Activated T-cell treated with anti-CD3 and anti-CD28 coated beads for 4 hours (primary cell): Measurements from ENCODE around the gene DRC1.

Source experiments
- DNase-seq: peaks from one replicate; pipeline ENCODE4 v3.0.0-alpha.2; 2020

The DRC1 gene

GRCh38 chr2:26479131-26479788 lies 77.5 kb downstream of the DRC1 start:
- no peak for DNase-seq

GRCh38 chr2:26479789-26480565 lies 78.3 kb downstream of the DRC1 start:
- DNase-seq, result no peak

GRCh38 chr2:26480566-26481423 lies 79.1 kb downstream of the DRC1 start:
- no peak for DNase-seq

GRCh38 chr2:26481706-26482105 lies 80.0 kb downstream of the DRC1 start:
- no peak for DNase-seq

DNA sequence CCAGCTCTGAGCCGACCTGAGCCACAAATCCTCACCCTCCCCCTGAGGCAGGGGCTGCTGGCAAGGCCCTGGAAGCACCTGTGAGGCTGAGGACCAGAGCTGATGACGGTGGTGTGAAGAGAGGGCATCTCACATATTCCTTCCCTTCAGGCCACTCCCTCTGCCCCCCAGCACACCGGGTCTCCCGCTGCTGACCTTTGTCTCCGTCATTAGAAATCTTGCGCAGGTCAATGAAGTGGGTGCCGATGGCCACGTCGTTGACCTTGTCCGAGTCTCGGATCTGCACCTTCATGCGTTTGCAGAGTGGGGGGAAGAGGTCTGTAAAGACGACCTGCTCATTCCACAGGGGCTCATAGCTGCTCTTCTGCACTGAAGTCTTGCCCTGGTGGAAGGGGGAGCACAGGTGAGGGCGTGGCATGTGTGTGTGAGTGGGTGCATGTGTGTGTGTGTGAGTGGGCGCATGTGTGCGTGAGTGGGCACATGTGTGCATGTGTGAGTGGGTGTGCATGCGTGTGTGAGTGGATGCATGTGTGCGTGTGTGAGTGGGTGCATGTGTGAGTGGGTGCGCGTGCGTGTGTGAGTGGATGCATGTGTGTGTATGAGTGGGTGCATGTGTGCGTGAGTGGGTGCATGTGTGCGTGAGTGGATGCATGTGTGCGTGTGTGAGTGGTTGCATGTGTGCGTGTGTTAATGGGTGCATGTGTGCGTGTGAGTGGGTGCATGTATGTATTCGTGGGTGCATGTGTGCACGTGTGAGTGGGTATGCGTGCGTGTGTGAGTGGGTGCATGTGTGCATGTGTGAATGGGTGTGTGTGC lies 80.7 kb downstream of the DRC1 start:
- no peak for DNase-seq

GRCh38 chr2:26483027-26483326 lies 81.3 kb downstream of the DRC1 start:
- no peak for DNase-seq

DNA sequence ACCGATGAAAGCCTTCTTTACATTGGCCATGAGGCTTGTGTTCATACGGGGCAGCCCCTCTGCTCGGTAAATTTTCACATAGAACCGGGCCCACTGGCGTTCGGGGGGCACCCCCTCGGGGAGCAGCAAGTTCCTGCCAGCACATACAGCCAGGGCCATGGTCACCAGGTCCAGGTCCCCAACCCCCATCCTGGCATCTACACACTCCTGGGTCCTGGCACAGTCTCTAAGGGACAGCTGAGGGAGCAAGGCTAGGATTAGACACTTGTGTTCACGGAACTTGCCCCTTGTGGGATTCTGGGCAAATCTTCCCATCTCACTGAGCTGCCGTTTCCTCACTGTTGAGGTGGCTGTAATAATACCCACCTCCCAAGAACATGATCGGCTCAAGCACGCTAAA lies 81.8 kb downstream of the DRC1 start:
- no peak for DNase-seq

DNA sequence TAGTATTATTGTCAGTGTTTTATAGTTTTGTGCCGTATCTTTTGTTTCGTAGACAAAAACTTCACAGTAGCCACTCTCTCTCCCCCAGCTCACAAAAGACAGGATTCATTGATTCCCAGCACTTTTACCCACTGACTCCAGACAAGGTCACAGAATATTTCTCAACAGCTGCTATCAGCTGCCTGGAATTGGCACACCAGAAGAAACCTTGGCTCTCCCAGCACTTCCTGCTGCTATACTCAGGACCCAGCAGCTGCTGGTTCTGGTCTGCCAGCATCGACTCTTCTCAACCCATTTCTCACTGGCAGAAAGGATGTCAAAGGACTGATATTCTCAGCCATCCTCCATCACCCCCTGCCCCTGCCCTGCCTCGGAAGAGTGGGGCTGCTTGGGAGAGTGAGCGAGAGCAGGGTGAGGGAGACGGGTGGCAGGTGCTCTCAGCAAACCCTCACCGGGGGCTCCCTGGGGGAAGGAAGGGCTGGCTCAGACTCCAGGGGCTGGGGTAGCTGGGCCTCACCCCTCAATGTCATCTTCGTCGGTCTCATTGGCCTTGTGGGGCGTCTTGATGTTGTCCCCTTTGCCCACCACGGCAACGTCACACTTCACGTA lies 82.3 kb downstream of the DRC1 start:
- DNase-seq, result no peak

DNA sequence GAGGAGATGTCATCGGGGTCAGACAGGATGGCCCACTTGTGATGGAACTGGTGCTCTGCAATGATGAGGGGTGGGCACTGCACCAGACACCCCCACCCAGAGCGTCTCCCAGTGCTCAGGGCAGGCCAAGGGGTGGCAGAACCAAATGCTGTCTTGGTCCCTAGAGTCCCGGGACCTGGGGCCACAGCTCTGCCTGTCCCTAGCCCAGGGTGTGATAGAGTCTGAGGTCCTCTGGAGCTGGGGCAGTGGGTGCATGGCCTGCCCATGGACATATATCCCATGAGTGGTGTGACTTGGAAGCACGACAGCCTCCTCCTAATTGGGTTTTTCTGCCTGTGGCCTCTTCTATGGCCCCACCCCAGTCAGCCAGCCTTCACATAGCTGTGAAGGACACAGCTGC lies 82.9 kb downstream of the DRC1 start:
- DNase-seq, result no peak

DNA sequence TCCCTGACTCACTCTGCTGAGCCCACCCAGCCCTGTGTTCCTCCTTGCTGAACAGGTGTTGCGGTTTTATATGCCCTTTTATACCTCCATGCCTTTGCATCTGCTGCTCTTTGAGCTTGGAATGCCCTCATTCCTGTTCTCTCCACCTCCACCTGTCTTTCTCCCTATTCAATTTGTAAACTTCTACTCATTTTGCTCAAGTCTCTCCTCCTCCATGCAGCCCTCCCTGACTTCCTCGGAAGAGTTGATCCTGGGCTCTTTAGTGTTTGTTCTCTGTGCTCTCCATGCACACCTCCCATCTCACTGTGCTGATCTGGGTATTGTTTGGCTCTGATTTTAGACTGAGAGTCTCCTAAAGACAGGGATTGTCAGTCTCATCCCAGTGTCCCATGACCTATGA lies 83.4 kb downstream of the DRC1 start:
- DNase-seq, result no peak

GRCh38 chr2:26485725-26486418 lies 84.2 kb downstream of the DRC1 start:
- no peak for DNase-seq

DNA sequence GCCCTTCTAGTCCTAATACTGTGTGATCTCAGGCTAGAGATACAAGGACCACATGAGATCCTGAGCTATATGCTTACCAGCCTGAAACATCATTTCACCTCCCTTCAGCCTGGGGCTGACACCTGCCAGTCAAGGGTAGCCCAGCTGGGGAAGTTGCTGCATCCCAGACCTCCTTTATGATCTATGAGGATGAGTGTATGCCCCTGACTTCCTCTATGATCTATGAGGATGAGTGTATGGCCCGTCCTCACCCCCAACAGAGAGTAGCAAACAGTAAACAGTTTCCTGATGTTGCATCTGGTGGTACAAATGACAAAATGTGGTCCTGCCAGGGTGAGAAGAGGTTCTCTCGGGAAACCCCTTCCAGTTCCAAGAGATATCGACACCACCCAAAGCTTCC lies 85.1 kb downstream of the DRC1 start:
- DNase-seq, result no peak

GRCh38 chr2:26487192-26487591 lies 85.5 kb downstream of the DRC1 start:
- DNase-seq, result no peak

DNA sequence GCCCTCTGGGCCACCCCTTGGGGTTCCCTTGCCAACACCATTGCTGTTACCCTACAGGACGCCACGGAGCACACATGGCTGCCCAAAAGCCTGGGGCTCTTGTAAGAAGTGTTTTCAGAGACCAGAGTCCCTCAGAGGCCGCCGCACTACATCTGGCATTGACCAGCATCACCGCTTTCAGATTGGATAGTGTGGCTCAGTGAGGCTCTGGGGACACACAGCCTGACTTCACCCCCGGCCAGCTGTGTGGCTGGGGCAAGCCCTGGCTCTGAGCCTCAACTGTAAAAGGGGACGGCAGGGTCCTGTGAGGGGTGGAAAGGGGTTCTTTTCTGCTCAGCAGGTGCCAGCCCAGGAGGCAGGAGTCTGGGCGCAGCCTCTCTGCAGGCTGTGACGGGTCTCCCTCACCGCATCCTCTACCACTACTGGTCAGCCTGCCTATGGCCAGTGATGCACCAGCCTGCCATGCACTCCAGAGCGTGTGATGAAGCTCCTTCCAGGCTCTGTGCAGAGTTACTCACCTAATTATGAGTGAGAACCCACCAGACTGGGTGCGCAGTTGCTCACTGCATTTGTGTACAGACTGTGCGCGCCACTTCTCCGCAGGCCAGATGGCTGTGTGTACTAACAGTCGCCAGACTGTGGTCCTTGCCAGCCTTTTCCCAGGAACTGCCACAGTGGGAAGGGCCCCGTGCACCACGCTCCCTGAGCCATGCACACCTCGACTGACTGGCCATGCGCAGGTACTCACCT lies 86.9 kb downstream of the DRC1 start:
- no peak for DNase-seq

DNA sequence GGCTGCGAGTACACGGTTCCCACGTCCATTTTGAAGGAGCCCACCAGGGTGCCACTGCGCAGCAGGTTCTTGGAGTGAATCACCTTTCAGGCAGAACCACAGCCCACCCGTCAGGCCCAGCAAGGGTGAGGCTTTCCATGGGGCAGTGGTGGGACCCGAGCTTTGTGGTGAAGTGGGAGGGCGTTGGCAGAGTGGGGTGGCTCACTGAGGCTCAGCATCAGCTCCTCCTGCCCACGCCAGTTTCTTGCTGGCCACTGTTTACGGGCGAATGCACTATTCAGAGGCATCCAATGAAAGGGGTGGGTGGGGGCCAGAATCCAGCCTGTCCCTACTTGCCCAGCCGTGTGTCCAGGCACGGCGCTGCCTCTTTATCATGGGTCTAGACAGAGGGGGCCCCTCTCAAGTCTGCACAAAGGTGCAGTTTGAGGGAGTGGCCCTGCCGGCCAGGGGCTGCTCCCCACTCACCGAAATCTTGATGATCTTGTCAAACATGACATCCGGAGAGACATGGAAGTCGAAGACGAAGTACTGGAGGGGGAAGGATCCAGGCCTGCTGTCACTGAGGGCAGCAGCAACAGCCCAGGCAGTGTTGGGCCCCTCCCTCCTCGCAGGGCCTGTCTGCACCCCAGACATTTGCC lies 87.6 kb downstream of the DRC1 start:
- DNase-seq, result no peak

- no peak for DNase-seq
Observed at GRCh38 chr2:26491563-26492167, 89.9 kb downstream of the DRC1 start.

DNA sequence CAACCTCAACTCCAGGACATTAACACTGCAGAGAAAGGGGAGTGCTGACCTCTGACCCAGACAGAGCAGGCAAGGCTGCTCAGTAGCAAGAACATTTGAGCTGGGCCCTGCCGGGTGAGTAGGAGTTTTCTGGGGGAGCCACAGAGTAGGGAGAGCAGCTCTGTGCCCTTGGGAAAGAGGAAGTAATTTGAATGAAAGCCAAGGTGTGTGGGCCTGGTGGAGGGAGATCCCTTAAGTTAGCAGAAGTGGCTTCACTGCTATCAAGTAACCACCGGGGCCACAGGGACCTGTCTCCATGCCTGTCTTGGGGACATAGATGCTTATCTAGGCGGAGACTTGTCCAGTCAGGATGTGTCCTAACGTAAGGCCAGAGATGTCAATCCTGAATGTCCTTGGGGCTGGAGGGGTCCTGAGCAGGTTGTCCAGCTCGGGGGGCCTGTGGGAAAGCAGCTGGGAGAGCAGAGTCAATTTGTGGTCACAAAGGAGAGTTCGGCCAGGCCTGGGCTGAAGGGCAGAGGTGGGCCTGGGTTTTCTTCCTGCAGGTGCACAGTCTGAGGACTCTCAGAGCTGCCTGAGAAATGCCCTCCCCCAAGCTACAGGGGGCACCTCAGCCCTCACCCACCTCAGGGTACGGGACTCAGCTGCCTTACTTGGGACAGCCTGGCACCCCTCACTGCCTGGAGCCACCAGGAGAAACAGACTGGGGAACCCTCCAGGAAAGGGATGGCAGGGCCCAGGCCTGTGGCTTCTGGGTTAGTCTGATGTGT lies 91.2 kb downstream of the DRC1 start:
- no peak for DNase-seq

DNA sequence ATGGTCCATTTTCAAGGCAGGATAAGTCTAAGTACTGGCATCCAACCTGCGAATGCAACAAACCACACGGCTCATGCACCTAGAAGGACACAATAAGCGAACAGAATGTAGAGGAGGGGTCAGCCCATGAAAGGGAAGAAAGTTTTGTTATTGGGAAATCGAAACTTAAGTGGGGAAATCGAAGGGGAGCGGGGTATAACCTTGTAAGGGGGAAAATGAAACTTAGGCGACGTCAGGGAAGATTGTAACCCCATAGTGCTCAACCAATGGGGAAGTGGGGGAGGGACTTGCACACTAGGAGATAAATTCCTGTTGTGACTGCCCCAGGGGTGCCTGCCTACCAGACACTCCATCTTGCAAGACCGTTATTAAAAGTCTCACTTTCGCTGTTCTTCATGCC lies 91.8 kb downstream of the DRC1 start:
- no peak for DNase-seq

DNA sequence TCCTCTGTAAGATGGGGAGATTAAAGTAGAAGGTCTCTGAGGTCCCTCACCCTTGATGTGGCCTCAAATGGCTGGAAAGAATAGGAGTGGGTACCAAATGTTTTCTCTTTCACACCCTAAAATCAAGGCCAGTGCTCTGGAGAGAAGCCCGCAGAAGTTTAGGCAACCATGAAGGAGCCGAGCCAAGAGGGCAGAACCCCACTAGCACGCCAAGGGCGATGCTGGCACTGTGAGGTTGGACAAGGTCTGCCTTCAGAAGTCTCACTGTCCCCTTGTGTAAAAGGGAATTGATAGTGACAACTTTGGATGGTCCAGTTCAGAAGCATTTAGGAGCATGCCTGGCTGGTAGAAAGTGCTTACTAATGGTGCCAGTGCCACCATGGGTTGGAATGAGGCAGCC lies 92.5 kb downstream of the DRC1 start:
- no peak for DNase-seq

GRCh38 chr2:26494891-26495290 lies 93.2 kb downstream of the DRC1 start:
- no peak for DNase-seq
